Endothelial cell of umbilical vein (primary cell): Measurements from ENCODE around the gene ZNF23. TPM values are rescaled to one million over a fixed set of nuclear protein-coding genes. Genes with fewer than 3 reads are reported as not detected.

Experiments
- BruUV-seq: library from RNA; stranded (reverse); fragments of 400-500 nt; replicated peaks from 2 replicates; lab custom pipeline; 2021; lab: Mats Ljungman, UMichigan
- CTCF ChIA-PET: fragments of 300-600, 350-600 bp; sonication (Branson Sonifier 250); formaldehyde crosslinking; loops from one replicate; lab custom pipeline; 2021; ENCODE audit warnings: antibody characterized with exemption, inconsistent platforms; lab: Charles Lee
- POLR2A ChIA-PET: fragments of 300-600, 350-600 bp; sonication (Branson Sonifier 250); formaldehyde crosslinking; loops from one replicate; lab custom pipeline; 2021; ENCODE audit warnings: antibody characterized with exemption, inconsistent platforms; lab: Charles Lee
- DNase-seq: peaks from one replicate; pipeline ENCODE4 v3.0.0-alpha.2; 2011; ENCODE audit warnings: low read depth, low spot score
- FAIRE-seq: peaks from 2 replicates; lab custom pipeline; 2011; peaks lifted over from hg19 to GRCh38; lab: Jason Lieb, UNC
- H2AFZ ChIP-seq: 2 replicates; pipeline ENCODE4 v1.6.0; 2012; ENCODE audit warnings: low read depth, low read length, control low read depth, inconsistent platforms
- H3K27ac ChIP-seq: 2 replicates; pipeline ENCODE4 v1.5.1; 2011; ENCODE audit warnings: low read depth, mild to moderate bottlenecking, control low read depth, low read length, moderate library complexity; ENCODE audit not compliant: insufficient read depth
- H3K27me3 ChIP-seq, 2 experiments: 2 replicates each; pipeline versions ENCODE4 v1.6.0 to v1.6.1; 2011; ENCODE audit warnings: low read length in 2 of 2, mixed read lengths in 1 of 2; ENCODE audit not compliant: control insufficient read depth in 2 of 2, insufficient read depth in 2 of 2
- H3K36me3 ChIP-seq, 2 experiments: 2 replicates in 1 of 2; 3 replicates in 1 of 2; pipeline ENCODE4 v1.5.1; 2011; ENCODE audit warnings: low read length in 2 of 2, mild to moderate bottlenecking in 1 of 2, moderate library complexity in 1 of 2; ENCODE audit not compliant: control insufficient read depth in 2 of 2, insufficient read depth in 2 of 2; ENCODE audit errors: extremely low read depth in 1 of 2
- H3K4me1 ChIP-seq: 3 replicates; pipeline ENCODE4 v1.5.1; 2011; ENCODE audit warnings: mild to moderate bottlenecking, low read length; ENCODE audit not compliant: control insufficient read depth, insufficient read depth; ENCODE audit errors: extremely low read depth
- H3K4me2 ChIP-seq: 2 replicates; pipeline ENCODE4 v1.6.1; 2011; ENCODE audit warnings: low read length, control low read depth, mixed read lengths; ENCODE audit not compliant: insufficient read depth
- H3K4me3 ChIP-seq, 3 experiments: fragments of 200-600 bp in 1 of 3; sonication (generic), shearing (Covaris generic) in 1 of 3; replicated peaks in 1 of 3; 2 replicates each; pipeline ENCODE4 v1.5.1; 2011 to 2016; ENCODE audit warnings: control low read depth in 3 of 3, low read length in 3 of 3, mild to moderate bottlenecking in 2 of 3, inconsistent platforms in 1 of 3, low read depth in 1 of 3, moderate library complexity in 1 of 3; ENCODE audit not compliant: insufficient read depth in 1 of 3
- H3K79me2 ChIP-seq: 2 replicates; pipeline ENCODE4 v1.6.0; 2012; ENCODE audit warnings: low read length, inconsistent platforms; ENCODE audit not compliant: control insufficient read depth, insufficient read depth
- H3K9ac ChIP-seq: replicated peaks from 2 replicates; pipeline ENCODE3; 2011; ENCODE audit warnings: low read length, control low read depth; ENCODE audit not compliant: insufficient read depth; ENCODE audit errors: extremely low read depth
- H3K9me1 ChIP-seq: replicated peaks from 3 replicates; pipeline ENCODE4 v1.6.0; 2011; ENCODE audit warnings: mild to moderate bottlenecking, low read length; ENCODE audit not compliant: control insufficient read depth, insufficient read depth; ENCODE audit errors: extremely low read depth
- H3K9me3 ChIP-seq: replicated peaks from 2 replicates; pipeline ENCODE4 v1.5.1; 2012; ENCODE audit warnings: low read length, inconsistent platforms; ENCODE audit not compliant: control insufficient read depth, insufficient read depth
- H4K20me1 ChIP-seq: replicated peaks from 2 replicates; pipeline ENCODE3; 2011; ENCODE audit warnings: mild to moderate bottlenecking, low read length; ENCODE audit not compliant: control insufficient read depth, insufficient read depth; ENCODE audit errors: extremely low read depth
- CTCF ChIP-seq, 2 donors: IDR thresholded peaks; 1 replicate in 1 of 2; 2 replicates in 1 of 2; pipeline ENCODE4 v1.5.1; 2011; ENCODE audit warnings: low read length in 2 of 2, mild to moderate bottlenecking in 2 of 2, moderate library complexity in 2 of 2, control low read depth in 1 of 2, inconsistent platforms in 1 of 2, low read depth in 1 of 2; ENCODE audit not compliant: insufficient read depth in 1 of 2; ENCODE audit errors: extremely low read depth in 1 of 2
- EZH2 ChIP-seq: IDR thresholded peaks from 2 replicates; pipeline ENCODE4 v1.6.1; 2012; ENCODE audit warnings: borderline replicate concordance, low read depth, mild to moderate bottlenecking, moderate library complexity, low read length, inconsistent platforms; ENCODE audit not compliant: severe bottlenecking
- FOS ChIP-seq: IDR thresholded peaks from 2 replicates; pipeline ENCODE4 v1.6.1; 2011; ENCODE audit warnings: mild to moderate bottlenecking, low read length, moderate library complexity, borderline replicate concordance; ENCODE audit not compliant: insufficient read depth
- GATA2 ChIP-seq: IDR thresholded peaks from 2 replicates; pipeline ENCODE4 v1.7.0; 2011; ENCODE audit warnings: low read depth, mild to moderate bottlenecking, moderate library complexity, mixed read lengths, low read length; ENCODE audit not compliant: insufficient read length, insufficient read depth
- JUN ChIP-seq: IDR thresholded peaks from 2 replicates; pipeline ENCODE4 v1.6.1; 2011; ENCODE audit warnings: borderline replicate concordance, low read depth; ENCODE audit not compliant: insufficient read length, insufficient read depth
- MYC ChIP-seq: IDR thresholded peaks from one replicate; pipeline ENCODE4 v1.6.1; 2011; ENCODE audit warnings: mild to moderate bottlenecking, low read depth, low read length
- POLR2A ChIP-seq: IDR thresholded peaks from 2 replicates; pipeline ENCODE4 v1.6.1; 2012; ENCODE audit warnings: low read depth, mild to moderate bottlenecking, control low read depth, low read length
- POLR2AphosphoS5 ChIP-seq: IDR thresholded peaks from 2 replicates; pipeline ENCODE4 v1.6.1; 2012; ENCODE audit warnings: low read depth, mild to moderate bottlenecking, control low read depth, low read length, moderate library complexity; ENCODE audit not compliant: insufficient read depth
- dilution Hi-C: fragments of 300-500 bp; cut with MboI; formaldehyde crosslinking; loops from one replicate; pipeline ENCODE4 v1.15.0; 2019; ENCODE audit warnings: low sequenced_read_pairs; ENCODE audit not compliant: extremely low pct_ligation_motif_present
- intact Hi-C: fragments of 100-400 bp; cut with micrococcal nuclease; formaldehyde crosslinking; loops from one replicate; pipeline ENCODE4 v1.10.0; 2022
- polyA plus RNA-seq, 4 experiments: library from polyadenylated mRNA; depleted of rRNA in 3 of 4; stranded (reverse) in 3 of 4; unstranded in 1 of 4; fragments of >200 nt; gene quantifications; 2 replicates each; pipeline versions ENCODE4 v1.2.1 to v1.2.3, GENCODE V29; 2011 to 2012; ENCODE audit warnings: missing spikeins in 1 of 4
- total RNA-seq: library from RNA; stranded (reverse); gene quantifications from 2 replicates; pipeline ENCODE4 v1.2.3, GENCODE V29; 2021
- TF ChIP-seq, protein P1 (sequence below): IDR thresholded peaks from 2 replicates; pipeline ENCODE4 v1.6.1; 2011; ENCODE audit not compliant: insufficient read depth, insufficient read length

The ZNF23 gene
- total and polyA plus RNA-seq, 2 donors (not counting 3 experiments of a cell fraction or from before 2014, with no cell fraction given) = 2.1 to 6.4 TPM

- Histone ChIP-seq H3K9me1 (no peaks in the 10 kb centered on the region), H3K27me3 (no peaks in the 10 kb centered on the region), H2AFZ (no peak overlapping the region), H3K27ac (no peak overlapping the region), H3K4me1 (no peaks in the 10 kb centered on the region), H3K9me3 (no peaks in the 10 kb centered on the region), H3K79me2 (no peaks in the 10 kb centered on the region), H3K36me3 (no peaks in the 10 kb centered on the region), H3K4me3 (no peak overlapping the region), H3K9ac (no peak overlapping the region), H3K4me2 (no peak overlapping the region), H4K20me1 (no peaks in the 10 kb centered on the region)
- DNase-seq (no peak), FAIRE-seq (no peak)
- ChIA-PET POLR2A (no interaction called here), CTCF (interaction anchor here (1.9 kb wide), 1 partner anchor 10 kb away, joined by 7 read pairs; no protein-coding TSS in a partner anchor)
- no TSS peak for BruUV-seq
- intact Hi-C loops (no loop called here), dilution Hi-C loops (no loop called here)
- TF ChIP-seq MYC (no peak), CTCF (IDR thresholded peaks at IDR 0.05; ENCODE audit: extremely low read depth in 1 of 2, insufficient read depth in 1 of 2, low read depth in 1 of 2, low read length in 2 of 2) (no peak), GATA2 (no peak), EZH2 (no peak), POLR2A (no peak), JUN (no peak), POLR2AphosphoS5 (no peak), FOS (no peak)
- TF ChIP-seq, protein P1, sequence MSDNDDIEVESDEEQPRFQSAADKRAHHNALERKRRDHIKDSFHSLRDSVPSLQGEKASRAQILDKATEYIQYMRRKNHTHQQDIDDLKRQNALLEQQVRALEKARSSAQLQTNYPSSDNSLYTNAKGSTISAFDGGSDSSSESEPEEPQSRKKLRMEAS = no peak
These were observed 59.4 kb downstream of the ZNF23 start for GRCh38 chr16:71402674-71403073.
